Activated CD8-positive, alpha-beta memory T cell treated with anti-CD3 and anti-CD28 coated beads for 48 hours (primary cell): ENCODE measurements around the gene GPATCH8.
"Not testable (repeated sequence)": the region's sequence is repeated elsewhere in the genome, so short reads cannot be mapped to it uniquely, and the experiment has no call there.

Experiments
- DNase-seq, 3 experiments: peaks; one replicate each; pipeline ENCODE4 v3.0.0-alpha.2; 2020; ENCODE audit warnings: low read depth in 2 of 3, low spot score in 2 of 3

Gene GPATCH8

DNA sequence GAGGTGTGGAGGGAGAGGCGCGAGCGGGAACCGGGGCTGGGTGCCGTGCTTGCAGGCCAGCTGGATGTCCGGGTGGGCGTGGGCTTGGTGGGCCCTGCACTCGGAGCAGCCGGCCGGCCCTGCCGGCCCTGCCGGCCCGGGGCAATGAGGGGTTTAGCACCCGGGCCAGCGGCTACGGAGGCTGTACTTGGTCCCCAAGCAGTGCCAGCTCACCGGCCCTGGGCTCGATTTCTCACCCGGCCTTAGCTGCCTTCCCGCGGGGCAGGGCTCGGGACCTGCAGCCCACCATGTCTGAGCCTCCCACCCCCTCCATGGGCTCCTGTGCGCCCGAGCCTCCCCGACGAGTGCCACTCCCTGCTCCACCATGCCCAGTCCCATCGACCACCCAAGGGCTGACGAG lies 24.7 kb upstream of the GPATCH8 start:
- DNase-seq, result no peak

DNA sequence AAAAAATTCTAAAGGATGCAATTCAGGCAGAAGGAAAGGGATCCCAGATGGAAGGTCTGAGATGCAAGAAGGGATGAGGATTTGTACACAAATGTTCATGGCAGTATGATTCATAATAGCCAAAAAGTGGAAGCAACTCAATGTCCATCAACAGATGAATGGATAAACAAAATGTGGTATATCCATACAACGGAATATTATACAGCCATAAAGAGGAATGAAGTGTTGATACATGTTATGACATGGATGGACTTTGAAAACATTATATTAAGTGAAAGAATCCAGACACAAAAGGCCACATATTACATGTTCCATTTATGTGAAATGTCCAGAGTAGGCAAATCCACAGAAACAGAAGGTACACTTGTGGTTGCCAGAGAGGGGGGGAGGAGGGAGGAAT lies 23.9 kb upstream of the GPATCH8 start:
- DNase-seq, result no peak

DNA sequence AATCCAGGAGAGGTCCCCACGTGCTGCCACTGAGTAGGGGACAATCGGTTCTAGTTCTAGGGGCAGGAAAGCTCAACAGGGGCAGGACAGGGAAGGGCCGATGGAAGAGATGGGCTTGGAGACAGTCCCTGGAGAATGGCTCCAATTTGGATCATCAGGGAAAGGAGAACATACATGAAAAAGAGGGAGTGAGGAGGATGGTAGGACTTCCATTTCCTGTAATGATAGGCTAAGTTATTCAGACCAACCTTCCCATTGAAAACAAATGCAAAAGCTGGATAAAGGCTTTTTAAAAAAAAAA lies 20.4 kb upstream of the GPATCH8 start:
- DNase-seq, result no peak

DNA sequence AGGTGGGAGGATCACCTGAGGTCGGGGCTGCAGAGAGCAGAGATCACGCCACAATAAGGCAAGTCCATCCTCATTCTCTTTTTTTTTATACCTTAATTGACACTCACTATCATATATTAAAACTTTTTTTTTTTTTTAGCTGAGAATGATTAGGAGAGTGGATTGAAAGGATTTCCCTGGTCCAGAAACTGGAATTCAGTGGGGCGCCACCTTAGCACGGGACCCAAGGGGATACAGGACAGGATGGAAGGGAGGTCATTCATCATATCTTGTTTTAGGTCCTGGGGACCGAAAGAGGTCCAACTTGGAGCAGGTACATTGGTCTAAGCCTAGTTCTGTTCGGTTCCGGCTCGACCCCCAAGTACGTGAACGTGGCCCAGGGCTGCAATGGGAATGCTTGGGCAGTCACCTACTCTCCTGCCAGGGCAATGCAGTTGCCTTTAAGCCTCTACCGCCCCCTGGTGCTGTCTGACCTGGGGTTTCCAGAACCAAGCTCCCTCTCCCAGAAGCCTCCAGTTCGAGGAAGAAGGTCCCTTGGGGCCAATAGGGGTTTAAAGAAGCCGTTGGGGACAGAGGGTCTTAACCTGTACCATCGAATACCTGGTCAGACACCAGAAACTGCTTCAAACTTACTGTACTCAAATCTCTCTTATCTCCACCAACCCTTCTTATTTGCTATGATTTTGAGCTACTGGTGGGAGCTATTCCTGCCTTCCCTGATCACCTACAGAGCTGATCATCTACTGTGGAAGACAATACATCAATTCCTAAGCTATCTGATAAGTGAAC lies 19.9 kb upstream of the GPATCH8 start:
- peak; percentile 20 to 46 (median 33) for DNase-seq

DNA sequence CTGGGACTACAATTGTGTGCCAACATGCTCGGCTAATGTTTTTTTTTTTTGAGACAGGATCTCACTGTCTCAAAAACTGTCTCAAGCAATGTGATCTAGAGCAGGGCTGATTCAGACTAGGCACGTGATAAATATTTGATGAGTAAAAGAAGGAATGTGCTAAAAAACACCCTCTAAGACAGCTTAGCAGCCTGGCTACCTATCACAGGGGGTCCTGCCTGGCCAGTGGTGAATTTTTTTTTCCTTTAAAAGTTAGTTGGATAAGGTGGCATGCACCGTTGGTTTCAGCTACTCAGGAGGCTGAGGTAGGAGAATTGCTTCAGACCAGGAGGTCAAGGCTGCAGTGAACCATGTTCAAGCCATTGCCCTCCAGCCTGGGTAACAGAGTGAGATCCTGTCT lies 14.8 kb upstream of the GPATCH8 start:
- DNase-seq, result no peak

DNA sequence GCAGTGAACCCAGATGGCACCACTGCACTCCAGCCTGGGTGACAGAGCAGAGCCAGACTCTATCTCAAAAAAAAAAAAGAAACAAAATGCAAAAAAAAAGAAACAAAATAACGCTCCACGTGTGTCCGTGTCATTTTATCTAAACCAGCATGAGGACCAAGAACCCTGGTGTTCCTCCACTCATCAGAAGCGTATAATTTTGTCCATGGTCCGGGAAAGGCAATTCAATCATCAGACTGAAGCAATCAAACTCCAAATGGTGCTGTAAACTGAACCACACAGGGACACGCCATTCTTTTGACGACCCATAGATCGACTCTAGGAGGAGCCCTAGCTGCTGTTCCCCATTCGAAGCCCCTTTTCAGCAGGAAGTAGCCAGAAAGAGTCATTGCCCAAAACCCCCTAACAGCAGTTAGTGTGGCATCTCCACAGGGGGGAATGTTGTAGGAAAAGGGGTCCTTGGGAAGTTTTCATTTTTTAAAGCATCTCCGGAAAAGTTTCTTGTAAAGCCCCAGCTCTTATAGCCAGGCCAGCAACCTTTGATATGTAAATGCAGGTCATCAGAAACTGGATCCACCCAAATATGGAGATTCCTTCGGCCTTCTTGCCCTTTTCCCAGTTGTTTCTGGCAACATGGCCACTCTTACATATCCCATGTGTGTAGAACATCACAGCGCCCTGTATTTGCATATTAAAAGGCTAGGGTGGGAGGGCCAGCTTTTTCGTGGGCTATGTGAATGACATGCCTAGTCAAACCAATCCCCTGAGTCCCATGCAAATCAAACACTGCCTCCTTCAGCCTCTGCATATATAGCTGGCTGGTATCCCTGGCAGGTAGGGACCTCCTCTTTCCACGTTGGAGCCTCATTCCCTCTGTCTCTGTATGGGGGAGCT lies 8.3 kb upstream of the GPATCH8 start:
- not testable (repeated sequence) for DNase-seq

DNA sequence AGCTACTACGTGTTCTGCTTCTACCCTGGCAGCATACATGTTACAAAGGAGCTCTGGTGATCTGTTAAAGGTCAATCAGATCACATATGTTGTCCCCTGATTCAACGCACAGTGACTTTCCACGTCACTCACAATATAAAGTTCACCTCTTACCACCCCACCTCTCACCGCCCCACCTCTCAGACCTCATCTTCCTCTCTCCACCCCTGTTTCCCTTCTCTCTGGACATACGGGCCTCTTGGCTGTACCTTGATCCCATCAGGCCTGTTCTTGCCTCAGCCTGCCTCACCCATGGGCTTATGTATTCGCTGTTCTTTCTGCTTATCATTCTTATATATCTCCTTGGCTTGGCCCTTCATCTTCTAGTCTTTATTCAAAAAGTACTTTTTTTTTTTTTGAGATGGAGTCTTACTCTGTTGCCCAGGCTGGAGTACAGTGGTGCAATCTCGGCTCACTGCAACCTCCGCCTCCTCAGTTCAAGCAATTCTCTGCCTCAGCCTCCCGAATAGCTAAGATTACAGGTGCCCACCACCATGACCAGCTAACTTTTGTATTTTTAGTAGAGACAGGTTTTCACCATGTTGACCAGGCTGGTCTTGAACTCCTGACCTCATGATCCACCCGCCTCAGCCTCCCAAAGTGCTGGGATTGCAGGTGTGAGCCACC lies 3.9 kb upstream of the GPATCH8 start:
- DNase-seq, result not testable (repeated sequence)

DNA sequence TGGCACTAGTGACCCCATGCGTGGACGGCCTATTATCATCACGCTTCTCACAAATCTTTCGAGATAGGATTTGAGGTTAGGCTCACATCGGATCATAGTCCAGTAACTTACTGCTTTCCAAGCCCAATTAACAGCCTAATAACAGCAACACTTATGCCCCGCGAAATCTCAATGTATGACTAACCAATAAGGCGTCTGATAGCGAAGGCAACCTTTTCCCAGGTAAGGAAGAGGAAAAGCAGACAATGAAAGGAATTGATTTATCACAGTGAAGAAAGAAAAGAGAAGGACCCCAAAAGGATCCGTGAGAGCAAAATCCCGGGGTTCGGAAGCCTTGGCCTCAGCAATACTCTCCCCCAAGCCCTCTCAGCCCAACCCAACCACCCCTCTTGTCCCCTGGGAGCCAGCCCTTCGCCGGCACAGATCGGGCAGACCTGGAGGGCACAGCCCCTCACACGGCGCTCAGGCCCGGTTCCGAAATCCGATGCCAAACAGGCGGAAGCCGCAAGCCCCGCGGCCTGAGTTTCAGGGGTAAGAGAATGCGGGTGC lies 534 bp downstream of the GPATCH8 start:
- no peak for DNase-seq

DNA sequence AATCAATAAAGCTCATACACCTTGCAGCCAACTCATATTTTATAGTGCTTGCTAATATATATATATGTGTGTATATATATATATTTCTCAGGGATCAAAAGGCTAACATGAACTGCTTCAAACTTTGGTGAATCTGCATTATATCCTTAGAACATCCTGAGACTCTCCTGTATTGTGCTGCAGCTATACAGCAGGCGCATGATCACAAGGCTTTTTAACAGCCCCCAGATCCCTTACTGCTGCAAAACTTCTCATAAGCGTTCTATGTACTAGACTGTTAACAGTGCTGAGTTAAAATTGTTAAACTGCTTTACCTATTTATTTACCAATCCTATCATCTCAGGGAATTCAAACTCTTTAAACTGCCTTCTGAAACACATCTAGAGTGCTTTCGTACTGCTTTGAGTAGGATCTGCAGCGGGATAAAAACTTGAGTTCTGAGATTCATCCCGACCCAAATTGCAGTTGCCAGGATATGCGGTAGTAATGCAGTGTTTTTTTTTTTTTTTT lies 1.3 kb downstream of the GPATCH8 start:
- DNase-seq, result no peak

DNA sequence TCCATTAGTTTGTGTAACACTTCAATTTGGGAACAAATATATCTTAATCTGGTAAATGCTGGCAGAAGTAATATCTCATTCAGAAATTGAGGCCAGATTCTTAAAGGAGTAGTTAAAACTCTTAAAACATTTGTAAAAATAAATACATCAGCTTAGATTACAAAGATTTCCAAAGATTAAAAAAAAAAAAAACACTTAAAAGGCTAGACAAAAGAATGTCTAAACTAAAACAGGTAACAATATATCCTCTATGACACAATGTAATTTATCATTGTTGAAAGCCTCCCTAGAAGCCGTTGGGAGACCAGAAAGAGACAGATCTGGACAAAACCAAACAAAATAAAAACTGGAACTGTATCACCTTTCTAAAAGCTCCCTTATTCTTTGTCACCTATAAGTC lies 3.5 kb downstream of the GPATCH8 start:
- DNase-seq, result no peak

DNA sequence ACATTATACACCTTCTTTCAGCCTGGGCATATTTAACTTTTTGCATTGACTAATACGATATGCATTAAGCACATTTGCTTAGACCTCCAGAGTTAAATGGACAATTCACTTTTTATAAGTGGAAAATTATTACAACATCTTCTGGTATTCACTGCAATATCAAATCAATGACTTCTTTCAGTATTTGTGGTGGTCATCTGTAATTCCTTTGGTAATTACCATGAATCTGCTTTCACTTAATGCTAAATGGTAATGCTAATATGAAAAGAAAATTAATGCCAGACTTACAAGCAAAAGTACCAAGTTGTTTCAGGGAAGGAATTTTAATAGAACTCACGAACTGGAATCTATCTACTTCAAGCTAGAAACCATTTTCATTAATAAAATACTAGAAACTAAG lies 6.4 kb downstream of the GPATCH8 start:
- DNase-seq, result no peak

DNA sequence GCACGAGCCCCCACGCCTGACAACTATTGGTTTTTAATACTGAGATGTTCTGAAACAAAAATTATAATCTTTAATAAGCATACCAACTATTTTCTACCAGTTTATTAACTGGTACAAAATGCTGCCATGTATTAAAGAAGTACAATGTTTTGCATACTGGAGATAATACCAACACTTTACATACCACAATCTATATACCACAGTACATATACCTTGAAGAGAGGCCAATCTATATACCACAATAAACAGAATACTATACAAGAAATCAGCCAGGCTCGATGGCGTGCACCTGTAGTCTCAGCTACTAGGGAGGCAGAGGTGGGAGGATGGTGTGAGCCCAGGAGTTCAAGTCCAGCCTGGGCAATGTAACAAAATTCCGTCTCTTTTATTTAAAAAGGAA lies 9.9 kb downstream of the GPATCH8 start:
- no peak for DNase-seq

DNA sequence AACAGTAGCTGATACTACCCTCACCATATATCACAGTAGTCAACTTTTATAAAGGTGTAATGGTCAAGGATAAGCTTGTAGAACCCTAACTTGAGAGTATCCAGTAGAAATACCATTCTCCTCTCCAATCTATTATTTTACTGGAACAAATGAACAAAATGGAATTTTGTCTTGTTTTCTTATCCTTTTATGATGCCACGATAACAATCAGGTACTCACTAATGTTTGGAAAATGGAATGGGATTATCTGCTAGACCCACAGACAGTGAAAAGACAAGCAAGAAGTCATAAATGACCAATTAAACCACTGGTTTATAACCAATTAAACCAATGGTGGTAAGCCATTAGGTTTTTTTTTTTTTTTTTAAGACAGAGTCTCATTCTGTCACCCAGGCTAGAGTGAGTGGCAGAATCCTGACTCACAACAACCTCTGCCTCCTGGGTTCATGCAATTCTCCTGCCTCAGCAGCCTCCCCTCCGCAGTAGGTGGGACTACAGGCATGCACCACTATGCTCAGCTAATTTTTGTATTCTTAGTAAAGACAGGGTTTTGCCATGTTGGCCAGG lies 10.4 kb downstream of the GPATCH8 start:
- DNase-seq, result no peak

DNA sequence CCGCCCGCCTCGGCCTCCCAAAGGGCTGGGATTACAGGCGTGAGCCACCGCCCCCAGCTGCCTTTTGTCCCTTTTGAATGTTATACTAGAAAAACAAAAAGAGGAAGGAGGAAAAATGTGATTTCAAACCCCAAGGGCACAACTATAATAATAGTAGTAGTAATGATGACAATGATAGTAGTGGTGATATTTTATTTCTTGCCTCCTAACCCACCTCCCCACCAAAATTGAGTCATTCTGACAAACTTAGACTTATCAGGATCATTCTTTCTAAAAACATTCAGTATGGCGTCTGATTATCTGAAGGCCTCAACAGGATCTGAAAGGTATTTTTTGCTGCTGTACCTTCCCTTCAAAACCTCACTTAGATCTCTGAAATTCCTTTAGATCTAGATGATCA lies 13.6 kb downstream of the GPATCH8 start:
- DNase-seq, result no peak

DNA sequence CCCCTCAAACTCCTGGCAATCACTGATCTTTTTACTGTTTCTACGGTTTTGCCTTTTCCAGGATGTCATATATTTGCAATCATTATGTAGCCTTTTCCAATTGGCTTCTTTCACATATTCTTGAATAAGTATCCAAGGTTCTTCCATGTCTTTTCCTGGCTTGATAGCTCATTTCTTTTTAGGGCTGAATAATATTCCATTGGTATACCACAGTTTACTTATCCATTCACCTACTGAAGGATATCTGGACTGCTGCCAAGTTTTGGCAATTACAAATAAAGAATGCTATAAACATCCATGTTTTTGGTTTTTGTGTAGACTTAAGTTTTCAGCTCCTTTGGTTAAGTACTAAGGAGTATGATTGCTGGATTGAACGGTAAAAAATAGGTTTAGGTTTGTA lies 16.0 kb downstream of the GPATCH8 start:
- no peak for DNase-seq

DNA sequence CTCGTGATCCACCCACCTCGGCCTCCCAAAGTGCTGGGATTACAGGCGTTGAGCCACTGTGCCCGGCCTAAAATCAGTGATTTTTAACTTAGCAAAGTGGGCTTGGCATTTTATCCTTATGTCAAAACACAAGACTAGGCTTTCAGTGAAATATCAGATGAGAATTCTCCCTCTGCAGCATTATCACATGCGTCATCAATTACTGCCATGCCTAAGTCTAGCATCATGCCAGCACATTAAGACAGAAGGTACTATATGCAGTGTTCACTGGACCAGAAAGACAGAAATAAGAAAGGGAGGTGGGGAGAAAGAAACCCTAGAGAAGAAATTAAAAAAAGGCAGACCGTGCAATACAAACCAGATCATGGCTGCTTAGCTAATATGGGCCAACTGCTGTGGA lies 29.8 kb downstream of the GPATCH8 start:
- no peak for DNase-seq

DNA sequence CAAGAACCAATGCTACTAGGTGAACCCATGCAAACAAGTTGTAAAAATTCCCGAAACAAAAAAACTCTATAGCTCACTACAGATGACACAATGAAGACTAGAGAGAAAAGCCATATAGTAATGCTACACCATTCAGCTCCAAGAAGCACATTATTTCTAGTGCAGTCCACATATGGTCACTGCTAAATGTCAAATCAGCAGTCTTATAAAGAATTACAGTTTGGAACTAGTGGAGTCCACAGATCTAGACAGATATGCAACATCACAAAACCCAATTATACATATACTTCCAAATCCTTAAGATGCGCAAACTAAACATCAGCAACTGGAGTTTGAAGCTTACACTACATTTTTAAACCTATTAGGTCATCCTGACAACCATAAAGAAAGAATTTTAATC lies 33.5 kb downstream of the GPATCH8 start:
- DNase-seq, result no peak

DNA sequence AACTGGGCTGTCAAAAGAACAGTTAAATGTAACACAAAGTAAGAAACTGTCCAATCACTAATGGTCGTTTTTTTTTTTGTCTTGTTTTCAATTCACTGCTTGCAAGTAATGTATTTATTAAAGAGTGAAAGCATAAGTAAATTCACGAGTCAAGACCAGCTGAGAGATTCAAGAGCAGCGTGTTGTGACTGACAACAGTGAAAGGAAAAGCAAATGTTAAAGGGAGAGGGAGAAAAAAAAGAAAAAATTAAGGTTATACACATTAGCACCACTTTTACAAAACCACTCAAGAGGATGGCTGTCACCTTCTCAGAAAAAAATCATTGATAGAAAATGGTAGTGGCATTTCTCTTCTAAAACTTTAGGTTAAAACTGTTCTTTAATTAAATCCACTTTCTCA lies 36.1 kb downstream of the GPATCH8 start:
- no peak for DNase-seq

DNA sequence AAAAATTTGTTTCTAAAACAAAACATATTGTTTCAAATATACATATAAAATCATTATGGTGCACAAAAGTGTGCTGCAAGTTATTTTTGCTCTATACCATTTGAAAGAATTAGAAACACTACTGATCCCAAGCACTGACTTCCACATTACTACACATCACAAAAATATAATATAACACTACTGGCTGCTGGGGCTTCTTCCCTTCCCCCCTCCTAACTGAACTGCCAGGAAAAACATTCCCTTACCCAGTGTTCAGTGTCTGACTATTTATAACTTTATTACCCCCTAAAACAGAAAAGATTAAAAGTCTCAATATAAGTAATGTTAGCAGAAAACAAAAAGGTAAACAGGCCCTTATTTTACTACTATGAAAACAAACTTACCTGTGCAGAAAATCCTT lies 36.9 kb downstream of the GPATCH8 start:
- no peak for DNase-seq

DNA sequence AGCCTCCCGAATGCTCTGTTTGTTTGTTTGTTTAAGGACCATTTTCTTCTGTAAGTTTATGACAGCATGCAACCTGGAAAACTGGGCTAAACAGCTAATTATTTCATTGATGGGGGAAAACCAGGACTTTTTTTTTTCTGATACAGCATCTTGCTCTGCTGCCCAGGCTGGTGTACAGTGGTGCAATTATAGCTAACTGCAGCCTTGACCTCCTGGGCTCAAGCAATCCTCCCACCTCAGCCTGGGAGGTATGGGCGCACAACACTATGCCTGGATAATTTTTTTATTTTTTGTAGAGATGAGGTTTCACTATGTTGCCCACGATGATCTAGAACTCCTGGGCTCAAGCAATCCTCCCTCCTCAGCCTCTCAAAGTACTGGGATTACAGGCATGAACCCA lies 37.3 kb downstream of the GPATCH8 start:
- DNase-seq, result no peak

DNA sequence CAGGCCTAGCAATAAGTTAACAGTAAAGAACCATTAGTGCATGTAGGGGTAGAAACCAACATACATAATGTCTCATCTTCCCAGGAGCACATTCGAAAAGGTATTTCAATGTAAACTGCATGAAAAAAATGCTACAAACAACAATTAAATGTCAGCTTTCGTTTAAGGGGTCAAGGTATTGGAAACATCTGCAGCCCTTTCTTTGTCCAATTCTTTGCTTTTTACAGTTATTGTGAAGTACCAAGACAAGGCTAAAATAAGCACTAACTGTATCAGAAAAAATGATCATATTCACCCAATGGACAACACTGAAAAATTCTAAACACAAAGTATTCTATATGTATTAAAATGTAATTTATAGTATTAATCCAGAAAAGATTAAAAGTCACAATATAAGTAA lies 37.9 kb downstream of the GPATCH8 start:
- DNase-seq, result no peak
